Bronchial epithelial cell (primary cell): ENCODE measurements around the gene TPPP. TPM values are rescaled to one million over a fixed set of nuclear protein-coding genes. Genes with fewer than 3 reads are reported as not detected.

Source experiments
- DNase-seq: peaks from one replicate; pipeline ENCODE4 v3.0.0-alpha.2; 2010; ENCODE audit warnings: low read depth
- FAIRE-seq: peaks from 2 replicates; lab custom pipeline; 2011; peaks lifted over from hg19 to GRCh38; lab: Jason Lieb, UNC
- H3K27me3 ChIP-seq: 2 replicates; pipeline ENCODE4 v1.5.1; 2011; ENCODE audit warnings: low read length; ENCODE audit not compliant: control insufficient read depth, insufficient read depth
- H3K36me3 ChIP-seq: 2 replicates; pipeline ENCODE4 v1.5.1; 2011; ENCODE audit warnings: low read length; ENCODE audit not compliant: control insufficient read depth, insufficient read depth
- H3K4me3 ChIP-seq: 2 replicates; pipeline ENCODE4 v1.5.1; 2011; ENCODE audit warnings: mild to moderate bottlenecking, low read depth, low read length, control low read depth
- CTCF ChIP-seq: IDR thresholded peaks from 2 replicates; pipeline ENCODE4 v1.5.1; 2011; ENCODE audit warnings: mild to moderate bottlenecking, moderate library complexity, low read length, control low read depth, inconsistent platforms; ENCODE audit not compliant: insufficient read depth, severe bottlenecking
- total RNA-seq: library from RNA; depleted of rRNA; stranded (reverse); fragments of >200 nt; gene quantifications from 2 replicates; pipeline ENCODE4 v1.2.1, GENCODE V29; 2014

The TPPP gene
- total RNA-seq, 1 donor from 2014 or later = 1.6 TPM

- no peak for DNase-seq
- Histone ChIP-seq H3K27me3 (no peaks in the 10 kb centered on the region), H3K36me3 (peaks cover 10% of the 10 kb centered on the region), H3K4me3 (no peak overlapping the region)
- no peak for TF ChIP-seq CTCF
- no peak for FAIRE-seq
Measured at GRCh38 chr5:662751-663435, 30.3 kb downstream of the TPPP start.

DNA sequence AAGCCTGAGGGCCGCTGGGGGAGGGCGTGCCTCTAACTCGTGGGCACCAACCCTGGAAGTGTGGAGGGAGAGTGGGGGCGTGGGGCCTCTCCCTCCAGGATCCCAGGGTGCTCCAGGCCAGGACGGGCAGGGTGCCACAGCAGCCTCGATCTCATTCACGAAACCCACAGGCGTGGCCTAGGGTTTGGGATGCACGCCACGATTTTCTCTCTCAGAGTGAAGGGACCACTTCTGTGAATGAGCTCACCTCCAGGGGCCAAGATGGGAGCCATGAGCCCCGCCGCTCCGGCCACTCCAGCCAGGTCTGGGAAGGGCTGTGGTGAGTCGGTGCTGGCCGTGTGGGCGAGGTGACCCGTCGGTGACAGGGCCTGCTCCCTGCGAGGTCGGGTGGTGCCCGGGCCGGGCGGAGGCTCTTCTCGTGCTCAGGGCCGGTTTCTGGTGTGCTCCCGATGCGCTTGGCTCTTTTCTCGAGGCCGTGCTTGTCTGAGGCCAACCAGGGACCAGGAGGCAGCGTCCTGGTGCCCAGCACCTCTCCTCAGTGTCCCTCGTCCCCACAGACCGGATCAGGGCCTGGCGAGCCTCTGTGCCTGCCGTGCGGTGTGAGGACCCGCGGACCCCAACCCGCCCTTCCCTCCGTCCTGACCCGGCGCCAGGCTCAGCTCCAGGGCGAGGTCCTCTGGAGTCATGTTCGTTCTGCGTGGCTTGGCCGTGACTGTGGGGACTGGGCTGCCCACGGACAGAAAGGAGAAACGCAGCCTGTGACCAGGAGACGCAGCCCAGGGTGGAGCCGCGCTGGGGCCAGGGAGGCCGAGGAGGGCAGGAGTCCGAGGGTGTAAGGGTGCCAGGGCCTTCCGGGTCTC is 31.0 kb downstream of the TPPP start:
- Histone ChIP-seq H3K4me3 (no peak overlapping the region), H3K27me3 (no peaks in the 10 kb centered on the region), H3K36me3 (peaks cover 10% of the 10 kb centered on the region)
- TF ChIP-seq CTCF = no peak
- no peak for DNase-seq
- FAIRE-seq = no peak

DNA sequence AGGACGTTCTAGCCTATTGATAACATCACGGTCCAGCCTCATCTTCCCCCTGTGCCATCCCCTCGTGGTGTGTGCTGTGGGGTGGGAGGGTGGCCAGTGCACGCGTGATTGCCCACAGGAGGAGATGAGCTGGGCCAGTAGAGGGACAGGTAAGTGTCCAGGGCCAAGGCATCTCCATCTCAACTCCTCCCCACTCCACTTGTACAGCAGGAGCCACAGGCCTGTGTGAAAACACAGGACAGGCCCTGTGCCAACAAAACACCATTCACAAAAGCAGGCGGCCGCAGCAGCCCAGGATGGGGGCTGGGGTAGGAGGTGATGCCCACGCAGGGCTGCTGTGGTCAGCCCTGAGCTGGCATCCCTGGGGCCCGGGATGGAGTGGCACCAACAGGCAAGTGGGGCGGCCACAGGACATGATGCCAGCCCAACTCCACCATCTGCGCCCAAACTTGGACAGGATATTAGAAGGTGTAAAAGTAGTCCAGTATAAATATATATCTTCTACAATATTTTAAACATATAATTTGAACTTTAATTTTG is 32.6 kb downstream of the TPPP start:
- DNase-seq (no peak), FAIRE-seq (no peak)
- TF ChIP-seq CTCF = no peak
- peaks cover 10% of the 10 kb centered on the region for H3K36me3 ChIP-seq
- no peaks in the 10 kb centered on the region for H3K27me3 ChIP-seq
- H3K4me3 ChIP-seq = no peak overlapping the region

DNA sequence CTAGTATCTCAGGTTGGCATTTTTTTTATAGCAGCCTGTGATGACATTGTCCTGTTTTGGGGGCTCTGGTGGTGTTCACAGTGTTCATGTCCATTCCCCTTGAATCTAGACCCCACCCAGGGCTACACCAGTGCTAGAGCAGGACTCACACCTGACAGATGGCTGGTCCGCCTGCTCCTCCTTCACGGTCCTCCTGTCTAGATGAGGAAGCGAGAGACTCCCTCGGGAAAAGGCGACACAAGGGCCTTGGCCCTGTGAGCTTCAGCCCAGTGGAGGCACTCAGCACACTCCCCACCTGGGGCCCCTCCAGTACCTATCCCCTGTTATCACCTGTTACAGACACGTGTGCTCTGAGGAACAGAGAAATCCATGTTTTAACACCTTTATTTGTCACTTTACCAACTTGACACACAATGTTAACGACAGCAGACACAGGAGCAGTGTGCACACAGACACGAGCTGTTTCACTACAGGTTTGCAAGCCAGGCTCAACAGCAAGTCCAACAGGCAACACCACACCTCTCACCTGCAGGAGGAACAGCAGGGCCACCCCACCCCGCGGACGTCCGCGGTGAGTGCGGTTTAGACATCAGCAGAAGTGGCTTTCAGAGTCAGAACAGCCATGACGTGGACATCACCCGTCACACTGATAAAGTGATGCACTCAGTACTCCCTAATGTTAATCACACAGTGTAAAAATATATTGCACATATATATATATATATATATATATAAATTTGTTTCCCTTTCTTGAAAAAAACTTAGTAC is 33.5 kb downstream of the TPPP start:
- no peaks in the 10 kb centered on the region for H3K27me3 ChIP-seq
- TF ChIP-seq CTCF = no peak
- peaks cover 10% of the 10 kb centered on the region for H3K36me3 ChIP-seq
- no peak for DNase-seq
- no peak for FAIRE-seq
- no peak overlapping the region for H3K4me3 ChIP-seq

- no peak for DNase-seq
- FAIRE-seq = no peak
- H3K4me3 ChIP-seq = no peak overlapping the region
- no peak for TF ChIP-seq CTCF
- no peaks in the 10 kb centered on the region for H3K27me3 ChIP-seq
- H3K36me3 ChIP-seq = peaks cover 5% of the 10 kb centered on the region
Measured at GRCh38 chr5:658103-658502, 35.0 kb downstream of the TPPP start.
